ENCODE results near the gene ITGB1. TPM values are rescaled to one million over a fixed set of nuclear protein-coding genes. Genes with fewer than 3 reads are reported as not detected.
A peak's percentile ranks its signal among the peaks of the same experiment; 100 is the strongest.

The ITGB1 gene
- total RNA-seq, 2 donors from 2014 or later: 254 to 393 TPM

- DNase-seq: peak; percentile 60
- intact Hi-C loops (cut with DNase I): no loop called here
- Histone ChIP-seq H3K27me3 (no peaks in the 10 kb centered on the region), H3K4me1 (peaks cover 9% of the 10 kb centered on the region), H3K9me3 (no peaks in the 10 kb centered on the region), H3K4me3 (no peak overlapping the region), H3K36me3 (peaks cover 1% of the 10 kb centered on the region), H3K27ac (peak overlapping the region; percentile 66), H3K9ac (ENCODE audit: low read depth in 2 of 2, low read length in 2 of 2) (peak overlapping the region in 1 of 2 donors; percentile 48)
- no peak for TF ChIP-seq CTCF (IDR thresholded peaks at IDR 0.05)
Measured at GRCh38 chr10:32938554-32939061, 19.4 kb downstream of the ITGB1 start.

- Histone ChIP-seq H3K9ac (ENCODE audit: low read depth in 2 of 2, low read length in 2 of 2) (peak overlapping the region in 1 of 2 donors; percentile 48), H3K27me3 (no peaks in the 10 kb centered on the region), H3K9me3 (no peaks in the 10 kb centered on the region), H3K36me3 (peaks cover 5% of the 10 kb centered on the region), H3K4me1 (peaks cover 9% of the 10 kb centered on the region), H3K4me3 (no peak overlapping the region), H3K27ac (peak overlapping the region; percentile 66)
- no peak for DNase-seq
- intact Hi-C loops (cut with DNase I): no loop called here
- no peak for TF ChIP-seq CTCF (IDR thresholded peaks at IDR 0.05)
Measured at GRCh38 chr10:32937911-32938424, 20.1 kb downstream of the ITGB1 start.

- H3K4me3 ChIP-seq: no peak overlapping the region
- H3K4me1 ChIP-seq: no peaks in the 10 kb centered on the region
- peaks cover 5% of the 10 kb centered on the region for H3K36me3 ChIP-seq
- no peaks in the 10 kb centered on the region for H3K9me3 ChIP-seq
- intact Hi-C loops (cut with DNase I): no loop called here
- DNase-seq: no peak
- H3K27ac ChIP-seq: no peak overlapping the region
- no peak overlapping the region for H3K9ac ChIP-seq (ENCODE audit: low read depth in 2 of 2, low read length in 2 of 2)
- no peak for TF ChIP-seq CTCF (IDR thresholded peaks at IDR 0.05)
- no peaks in the 10 kb centered on the region for H3K27me3 ChIP-seq
Measured at GRCh38 chr10:32932225-32932729, 25.8 kb downstream of the ITGB1 start.

- Histone ChIP-seq H3K4me1 (no peaks in the 10 kb centered on the region), H3K27me3 (no peaks in the 10 kb centered on the region), H3K4me3 (no peak overlapping the region), H3K36me3 (peaks cover 5% of the 10 kb centered on the region), H3K9ac (ENCODE audit: low read depth in 2 of 2, low read length in 2 of 2) (no peak overlapping the region), H3K27ac (no peak overlapping the region), H3K9me3 (no peaks in the 10 kb centered on the region)
- DNase-seq: no peak
- intact Hi-C loops (cut with DNase I): no loop called here
- no peak for TF ChIP-seq CTCF (IDR thresholded peaks at IDR 0.05)
Measured at GRCh38 chr10:32931593-32931992, 26.4 kb downstream of the ITGB1 start.

GRCh38 chr10:32930036-32930435, 28.0 kb downstream of the ITGB1 start:
- Histone ChIP-seq H3K4me1 (no peaks in the 10 kb centered on the region), H3K4me3 (no peak overlapping the region), H3K27me3 (no peaks in the 10 kb centered on the region), H3K36me3 (peaks cover 5% of the 10 kb centered on the region), H3K27ac (no peak overlapping the region), H3K9ac (ENCODE audit: low read depth in 2 of 2, low read length in 2 of 2) (no peak overlapping the region), H3K9me3 (no peaks in the 10 kb centered on the region)
- DNase-seq: no peak
- intact Hi-C loops (cut with DNase I): no loop called here
- TF ChIP-seq CTCF (IDR thresholded peaks at IDR 0.05): no peak
